ENCODE data around the gene EXOSC9.
A peak's percentile ranks its signal among the peaks of the same experiment; 100 is the strongest.

The EXOSC9 gene

GRCh38 chr4:121789960-121790829 lies 10.9 kb upstream of the EXOSC9 start:
- no peak for DNase-seq

GRCh38 chr4:121790976-121791375 lies 10.1 kb upstream of the EXOSC9 start:
- DNase-seq, result no peak

GRCh38 chr4:121791481-121791880 lies 9.6 kb upstream of the EXOSC9 start:
- no peak for DNase-seq

GRCh38 chr4:121792966-121793365 lies 8.2 kb upstream of the EXOSC9 start:
- no peak for DNase-seq

GRCh38 chr4:121794505-121795188 lies 6.5 kb upstream of the EXOSC9 start:
- DNase-seq, result no peak

GRCh38 chr4:121796283-121796682 lies 4.8 kb upstream of the EXOSC9 start:
- DNase-seq, result no peak

GRCh38 chr4:121799208-121799823 lies 1.8 kb upstream of the EXOSC9 start:
- DNase-seq, result peak in 1 of 2 donors; percentile 37

GRCh38 chr4:121799867-121800501 lies 1.1 kb upstream of the EXOSC9 start:
- no peak for DNase-seq

- DNase-seq, result no peak
Measured at GRCh38 chr4:121800638-121800960, 524 bp upstream of the EXOSC9 start.

GRCh38 chr4:121801715-121802075 lies 572 bp downstream of the EXOSC9 start:
- no peak for DNase-seq

- DNase-seq, result no peak
Measured at GRCh38 chr4:121806411-121806810, 5.3 kb downstream of the EXOSC9 start.

- no peak for DNase-seq
Measured at GRCh38 chr4:121811122-121811521, 10.0 kb downstream of the EXOSC9 start.

- DNase-seq, result no peak
Measured at GRCh38 chr4:121814756-121815155, 13.6 kb downstream of the EXOSC9 start.

GRCh38 chr4:121817006-121817405 lies 15.9 kb downstream of the EXOSC9 start:
- no peak for DNase-seq

GRCh38 chr4:121817701-121818100 lies 16.6 kb downstream of the EXOSC9 start:
- DNase-seq, result no peak

- DNase-seq, result no peak
Measured at GRCh38 chr4:121818215-121818614, 17.1 kb downstream of the EXOSC9 start.

GRCh38 chr4:121819216-121819965 lies 18.3 kb downstream of the EXOSC9 start:
- no peak for DNase-seq

GRCh38 chr4:121822047-121822446 lies 20.9 kb downstream of the EXOSC9 start:
- no peak for DNase-seq

- DNase-seq, result peak in 1 of 2 donors; percentile 5
Measured at GRCh38 chr4:121822796-121823504, 21.8 kb downstream of the EXOSC9 start.

GRCh38 chr4:121823505-121824170 lies 22.5 kb downstream of the EXOSC9 start, which contains the start of gene CCNA2:
TSS of gene CCNA2 (minus strand) at chr4:121823883. CDS start at chr4:121823628, 255 bp downstream.
- DNase-seq, result peak; percentile 80 to 93

GRCh38 chr4:121824171-121824527 lies 23.0 kb downstream of the EXOSC9 start:
- no peak for DNase-seq

All from bone marrow (tissue), 2 donors.